ENCODE data around the gene BUD23. TPM values are rescaled to one million over a fixed set of nuclear protein-coding genes. Genes with fewer than 3 reads are reported as not detected.

The BUD23 gene
- total and polyA plus RNA-seq, 9 of the 15 experiments (the other 6 are each of a cell fraction or from before 2014, with no cell fraction given) = 79.5 to 270 (median 150) TPM

- no peak for FAIRE-seq
- Histone ChIP-seq H3K27me3 (ENCODE audit: control insufficient read depth in 2 of 2, insufficient read depth in 2 of 2, low read length in 2 of 2) (no peaks in the 10 kb centered on the region), H3K36me3 (ENCODE audit: control insufficient read depth, insufficient read depth, low read length) (no peaks in the 10 kb centered on the region), H3K79me2 (ENCODE audit: control insufficient read depth, insufficient read depth, low read length) (peaks cover 10% of the 10 kb centered on the region; the same call in 2 of the 3 replicates), H3K9ac (ENCODE audit: insufficient read depth in 1 of 2, low read depth in 2 of 2, low read length in 2 of 2) (peak overlapping the region in 1 of 2 experiments; percentile 94; a peak in 2 of 4 replicates), H3K4me3 (peak overlapping the region; percentile 75), H3K4me1 (replicated peaks in 1 of 2; ENCODE audit: control insufficient read depth in 2 of 2, insufficient read depth in 2 of 2, low read length in 2 of 2) (peaks cover 20 to 50% of the 10 kb centered on the region in 2 experiments), H3K27ac (ENCODE audit: extremely low read depth, low read depth, low read length) (no peak overlapping the region), H3K4me2 (ENCODE audit: insufficient read depth, low read length) (no peak overlapping the region; the same call in 1 of the 2 replicates), H3K9me1 (ENCODE audit: control insufficient read depth, insufficient read depth, low read length) (peaks cover 6% of the 10 kb centered on the region), H2AFZ (ENCODE audit: low read depth, low read length) (no peak overlapping the region), H4K20me1 (replicated peaks; ENCODE audit: control insufficient read depth, insufficient read depth, low read length) (peaks cover 29% of the 10 kb centered on the region), H3K9me3 (replicated peaks; ENCODE audit: control insufficient read depth, insufficient read depth, low read depth, low read length) (no peaks in the 10 kb centered on the region)
- DNase-seq (ENCODE audit: extremely low read depth in 1 of 4, low spot score in 3 of 4) = no peak
- WGBS (ENCODE audit: insufficient coverage, low coverage, missing lambda C conversion rate) = 24% methylated on average over 9 of the region's 9 CpGs
- no TSS peak for BruUV-seq (replicated peaks)
- TF ChIP-seq JUND (IDR thresholded peaks at IDR 0.05; ENCODE audit: borderline replicate concordance, low read depth, low read length) (no peak), JUND (tag; IDR thresholded peaks at IDR 0.05; ENCODE audit: borderline replicate concordance, low read depth, low read length) (no peak), TGIF2 (CRISPR knock-in tag; IDR thresholded peaks at IDR 0.05) (no peak), ZNF740 (CRISPR knock-in tag; IDR thresholded peaks at IDR 0.05) (peak; percentile 48; the same call in 1 of the 2 replicates), ZNF740 (tag; IDR thresholded peaks at IDR 0.05) (peak in 1 of 2 experiments; percentile 51; a peak in 2 of 4 replicates), CC2D1A (IDR thresholded peaks at IDR 0.05) (no peak), ZNF263 (CRISPR knock-in tag; IDR thresholded peaks at IDR 0.05; ENCODE audit: borderline replicate concordance) (peak; percentile 68), HMBOX1 (IDR thresholded peaks at IDR 0.05) (no peak), ZNF592 (IDR thresholded peaks at IDR 0.05) (no peak), MITF (IDR thresholded peaks at IDR 0.05) (no peak), TEAD2 (tag; IDR thresholded peaks at IDR 0.05) (no peak), TEAD1 (CRISPR knock-in tag; IDR thresholded peaks at IDR 0.05) (no peak), RBM25 (IDR thresholded peaks at IDR 0.05; ENCODE audit: low read depth, low read length, severe bottlenecking) (no peak), GTF2E2 (tag; IDR thresholded peaks at IDR 0.05) (no peak), SMARCC2 (IDR thresholded peaks at IDR 0.05; ENCODE audit: low read depth) (no peak)
- POLR2A ChIA-PET = interaction anchor here (0.6 kb wide), 1 partner anchor 105 kb away, joined by 3 read pairs; no protein-coding TSS in a partner anchor
- CTCF ChIA-PET (ENCODE audit: low intra/inter-chr PET ratio) = no interaction called here
- no peak for ATAC-seq
- intact Hi-C loops (cut with micrococcal nuclease) = loop anchor here (5.0 kb wide), 1 partner anchor 36 kb away; the partner anchor contains the start of genes BUD23 and DNAJC30
- in situ Hi-C loops (cut with MboI) = no loop called here
These were observed 35.1 kb downstream of the BUD23 start for GRCh38 chr7:73718438-73718881.
